GM19463 (cell line): Measurements from ENCODE around the gene RHOU.
"Not testable (repeated sequence)": the region's sequence is repeated elsewhere in the genome, so short reads cannot be mapped to it uniquely, and the experiment has no call there.

ENCODE experiments used
- ATAC-seq: cut with Tn5 transposase; IDR thresholded peaks from one replicate; pipeline ENCODE4 v1.9.1; 2021; ENCODE audit warnings: mild to moderate bottlenecking, moderate library complexity; ENCODE audit not compliant: unreplicated experiment

Gene RHOU

DNA sequence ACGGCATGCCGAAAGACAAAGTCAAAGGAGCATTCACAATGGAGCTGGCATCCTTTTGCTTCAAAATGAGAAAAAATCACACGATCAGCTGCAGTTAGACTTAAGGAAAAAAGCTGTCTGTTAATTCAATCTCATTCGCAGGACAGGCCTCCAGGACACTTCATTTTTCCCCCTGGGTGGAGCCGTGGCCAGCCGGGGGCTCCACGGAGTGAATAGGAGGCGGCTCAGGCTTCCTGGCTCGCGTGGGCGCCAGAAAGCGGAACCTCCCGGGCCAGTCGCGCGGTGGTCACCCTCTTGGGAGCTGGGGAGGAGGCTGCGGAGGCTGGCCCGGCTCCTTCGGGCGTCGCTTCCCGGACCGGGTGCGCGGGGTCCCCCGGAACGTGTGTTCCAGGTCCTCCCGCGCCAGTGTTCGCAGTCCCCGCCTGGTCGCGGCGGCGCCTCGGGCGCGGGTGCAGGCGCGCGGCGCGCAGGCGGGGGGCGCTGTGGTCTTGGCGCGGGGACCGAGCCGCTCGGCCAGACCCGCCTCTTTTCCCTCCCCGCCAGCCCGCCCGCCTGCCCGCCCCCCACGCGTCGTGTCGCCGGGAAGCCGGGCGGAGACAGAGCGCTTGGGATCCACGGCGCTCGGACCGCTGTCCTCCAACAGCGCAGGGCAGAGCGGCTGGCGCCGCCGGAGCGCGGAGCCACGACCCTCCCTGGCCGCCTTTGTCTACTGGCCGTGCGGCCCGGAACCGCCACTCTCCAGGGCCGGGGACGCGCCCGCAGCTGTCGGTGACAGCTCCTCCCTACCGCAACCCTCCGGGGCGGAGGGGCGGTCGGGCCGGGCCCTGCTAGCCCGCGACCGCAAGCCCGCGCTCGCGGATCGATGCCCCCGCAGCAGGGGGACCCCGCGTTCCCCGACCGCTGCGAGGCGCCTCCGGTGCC is at the start of gene RHOU:
Gene RHOU (plus strand): TSS at position 599 of the 921 bp plus-strand sequence. CDS start 264 bp downstream, at position 863.
- ATAC-seq, result peak; percentile 79

DNA sequence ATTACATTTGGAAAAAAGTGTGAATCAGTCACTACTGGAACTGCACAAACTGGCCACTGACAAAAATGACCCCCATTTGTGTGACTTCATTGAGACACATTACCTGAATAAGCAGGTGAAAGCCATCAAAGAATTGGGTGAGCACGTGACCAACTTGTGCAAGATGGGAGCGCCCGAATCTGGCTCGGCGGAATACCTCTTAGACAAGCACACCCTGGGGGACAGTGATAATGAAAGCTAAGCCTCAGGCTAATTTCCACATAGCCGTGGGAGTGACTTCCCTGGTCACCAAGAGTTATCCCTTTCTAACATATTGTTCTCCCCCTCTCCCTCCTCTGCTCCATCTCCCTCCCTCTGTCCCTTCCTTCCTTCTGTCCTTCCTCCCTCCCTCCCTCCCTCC is 47.7 kb upstream of the RHOU start:
- no peak for ATAC-seq

DNA sequence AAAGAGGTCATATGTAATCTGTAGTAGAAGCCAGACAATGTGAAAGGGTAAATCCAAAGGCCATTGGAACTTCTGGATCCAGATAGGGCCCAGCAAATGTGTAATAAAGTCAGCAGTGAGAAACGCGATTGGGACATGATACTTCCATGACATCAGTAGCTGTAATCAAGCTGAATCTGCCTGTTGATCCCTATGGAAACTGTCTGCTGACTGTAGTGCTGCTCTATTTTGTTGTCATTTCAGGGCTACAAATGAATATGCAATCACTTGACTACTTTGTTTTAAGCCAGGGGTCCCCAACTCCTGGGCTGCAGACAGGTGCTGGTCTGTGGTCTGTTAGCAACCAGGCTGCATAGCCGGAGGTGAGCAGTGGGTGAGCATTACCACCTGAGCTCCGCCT is 46.0 kb upstream of the RHOU start:
- no peak for ATAC-seq

DNA sequence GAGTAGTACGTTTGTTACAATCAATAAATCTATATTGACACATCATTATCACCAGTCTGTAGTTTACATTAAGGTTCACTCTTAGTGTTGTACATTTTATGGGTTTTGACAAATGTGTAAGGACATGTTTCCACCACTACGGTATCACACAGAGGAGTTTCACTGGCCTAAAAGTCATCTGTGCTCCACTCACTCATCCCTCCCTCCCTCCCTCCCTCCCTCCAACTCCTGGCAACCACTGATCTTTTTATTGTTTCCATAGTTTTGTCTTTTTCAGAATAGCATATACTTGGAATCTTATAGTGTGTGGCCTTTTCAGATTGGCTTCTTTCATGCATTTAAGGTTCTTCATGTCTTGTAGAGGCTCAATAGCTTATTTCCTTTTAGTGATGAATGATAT is 44.1 kb upstream of the RHOU start:
- ATAC-seq, result no peak

DNA sequence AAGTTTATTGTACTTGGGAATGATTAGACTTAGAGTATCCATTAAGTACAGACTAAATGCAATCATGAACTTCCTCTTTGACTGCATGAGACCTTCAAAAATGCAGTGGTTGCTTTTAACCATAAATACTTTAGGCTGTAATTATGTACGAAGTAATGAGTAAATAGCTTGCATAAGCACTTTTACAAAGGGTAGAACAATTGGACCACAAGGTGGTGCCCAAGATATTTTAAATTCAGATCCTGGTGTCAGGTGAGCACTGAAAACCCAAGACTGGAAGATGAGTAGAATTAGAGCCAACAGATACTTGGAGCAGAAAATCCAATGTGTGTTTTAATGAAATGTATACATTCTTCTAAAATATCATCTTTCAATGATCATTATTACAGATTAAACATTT is 43.4 kb upstream of the RHOU start:
- no peak for ATAC-seq

DNA sequence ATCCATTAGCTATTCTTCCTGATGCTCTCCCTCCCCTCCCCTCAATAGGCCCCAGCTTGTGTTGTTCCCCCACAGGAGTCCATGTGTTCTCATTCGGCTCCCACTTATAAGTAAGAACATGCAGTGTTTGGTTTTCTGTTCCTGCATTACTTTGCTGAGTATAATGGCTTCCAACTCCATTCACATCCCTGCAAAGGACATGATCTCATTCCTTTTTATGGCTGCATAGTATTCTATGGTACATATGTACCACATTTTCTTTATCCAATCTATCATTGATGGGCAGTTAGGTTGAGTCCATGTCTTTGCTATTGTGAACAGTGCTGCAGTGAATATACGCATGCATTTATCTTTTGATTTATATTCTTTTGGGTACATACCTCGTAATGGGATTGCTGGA is 40.8 kb upstream of the RHOU start:
- ATAC-seq, result not testable (repeated sequence)

DNA sequence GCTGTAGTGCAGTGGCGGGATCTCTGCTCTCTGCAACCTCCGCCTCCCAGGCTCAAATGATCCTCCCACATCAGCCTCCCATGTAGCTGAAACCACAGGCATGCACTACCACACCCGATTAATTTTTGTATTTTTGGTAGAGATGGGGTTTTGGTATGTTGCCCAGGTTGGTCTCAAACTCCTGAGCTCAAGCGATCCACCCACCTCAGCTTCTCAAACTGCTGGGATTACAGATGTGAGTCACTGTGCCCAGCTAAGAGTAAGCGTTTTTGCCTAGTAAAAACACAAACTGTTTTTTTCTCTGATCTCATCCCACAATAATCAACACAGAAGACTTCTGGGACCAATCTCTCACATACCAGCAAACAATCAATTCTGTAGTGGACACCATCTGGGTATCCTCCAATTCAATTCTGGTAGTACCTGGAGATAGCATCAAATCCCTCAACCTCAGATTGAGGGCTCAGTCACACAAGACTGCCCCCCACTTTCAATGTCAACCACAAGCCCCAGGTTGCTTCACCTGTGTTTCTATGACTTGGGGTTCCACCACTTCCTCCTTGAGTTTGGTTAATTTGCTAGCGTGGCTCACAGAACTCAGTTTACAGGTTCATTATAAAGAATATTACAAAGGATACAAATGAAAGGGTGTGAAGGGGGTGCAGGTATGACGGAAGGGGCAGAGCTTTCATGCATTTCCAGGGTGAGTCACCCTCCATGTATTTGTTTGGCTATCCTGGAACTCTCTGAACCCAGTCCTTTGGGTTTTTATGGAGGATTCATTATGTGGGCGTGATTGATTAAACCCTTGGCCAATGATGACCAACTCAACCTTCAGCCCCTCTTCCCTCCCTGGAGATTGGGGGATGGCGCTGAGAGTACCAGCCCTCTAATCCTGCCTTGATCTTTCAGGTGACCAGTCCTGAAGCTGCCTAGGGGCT is 40.0 kb upstream of the RHOU start:
- ATAC-seq, result no peak

DNA sequence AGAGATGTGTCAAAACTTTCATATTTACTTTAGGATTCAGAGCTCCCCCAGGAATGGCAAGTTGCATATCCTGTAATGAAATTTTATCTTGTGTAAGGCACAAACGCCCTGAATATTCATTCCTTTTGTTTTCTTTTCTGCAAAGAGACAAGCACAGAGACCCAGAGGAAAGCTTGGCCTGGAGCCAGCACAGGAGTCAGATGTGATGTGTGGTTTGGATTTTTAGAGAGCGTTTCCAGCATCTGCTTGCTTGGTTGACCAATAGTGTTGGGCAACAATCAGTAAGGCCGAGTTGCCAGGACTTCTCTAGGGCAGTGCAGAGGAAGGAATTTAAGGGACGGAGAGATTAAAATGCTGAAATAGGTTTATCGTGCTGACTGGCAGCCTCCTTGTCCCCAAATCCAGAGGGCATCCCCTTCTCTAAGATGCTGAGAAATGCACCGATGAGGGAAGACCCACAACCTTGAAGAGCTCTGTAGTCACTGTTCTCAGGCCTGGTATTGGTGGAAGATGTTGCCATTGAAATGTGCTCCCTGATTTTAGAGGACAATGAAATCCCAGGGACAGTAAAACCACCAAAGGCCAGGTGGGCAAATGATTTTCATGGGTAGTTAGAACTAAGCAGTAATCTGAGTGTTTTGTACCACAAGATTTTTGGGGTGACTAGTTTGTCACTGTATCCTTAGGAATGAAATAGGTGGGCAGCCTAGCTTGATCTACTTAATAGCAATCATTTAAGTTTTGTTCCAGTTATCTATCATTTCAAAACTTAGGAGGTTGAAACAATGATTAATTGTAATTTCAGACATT is 37.9 kb upstream of the RHOU start:
- ATAC-seq, result no peak

DNA sequence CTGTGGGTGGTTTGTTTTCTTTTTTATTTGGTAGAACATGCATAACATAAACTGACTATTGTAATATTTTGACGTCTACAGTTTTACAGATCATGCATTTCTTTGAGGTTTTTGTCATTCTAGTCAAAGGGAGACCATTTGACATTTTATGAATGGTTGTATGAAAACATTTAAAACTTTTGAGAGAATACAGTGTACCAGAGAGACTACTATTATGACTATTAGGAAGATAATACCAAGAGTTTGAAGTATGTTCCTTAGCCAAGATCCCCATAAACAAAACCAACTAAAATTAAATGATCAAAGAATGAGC is 37.3 kb upstream of the RHOU start:
- no peak for ATAC-seq

DNA sequence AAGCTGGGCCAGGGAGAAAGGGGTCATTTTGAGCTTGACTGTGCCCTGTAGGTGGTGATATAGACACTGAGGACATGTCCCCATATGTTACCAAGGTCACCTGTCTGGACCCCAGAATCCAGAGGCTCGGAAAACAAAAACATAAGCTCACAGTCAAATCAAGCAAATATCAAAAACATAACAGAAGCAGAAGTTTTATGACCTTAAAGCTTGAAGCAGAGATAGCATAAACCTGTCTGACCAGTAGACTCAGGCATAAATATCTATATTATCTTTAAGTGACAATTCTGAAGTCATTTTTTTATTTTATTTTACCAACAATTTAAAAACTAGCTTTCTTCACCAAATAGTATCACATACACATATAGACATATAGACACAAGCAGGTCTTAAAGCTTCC is 32.8 kb upstream of the RHOU start:
- ATAC-seq, result no peak

DNA sequence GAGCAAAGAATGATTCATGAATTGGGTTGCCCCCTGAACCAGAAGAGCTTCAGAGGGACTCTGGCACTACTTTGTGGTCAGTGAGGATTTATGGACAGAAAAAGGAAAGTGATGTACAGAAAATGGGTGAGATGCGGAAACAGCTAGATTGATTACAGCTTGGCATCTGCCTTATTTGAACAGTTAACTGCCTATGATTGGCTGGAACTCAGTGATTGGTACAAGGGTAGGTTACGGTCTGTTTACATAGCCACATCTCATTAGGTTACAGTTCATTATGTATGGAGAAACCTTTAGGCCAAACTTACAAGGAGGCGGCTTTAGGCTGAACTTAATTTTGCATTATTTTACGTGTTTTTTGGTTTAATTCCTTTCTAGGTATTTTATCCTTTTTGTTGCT is 29.0 kb upstream of the RHOU start:
- no peak for ATAC-seq

DNA sequence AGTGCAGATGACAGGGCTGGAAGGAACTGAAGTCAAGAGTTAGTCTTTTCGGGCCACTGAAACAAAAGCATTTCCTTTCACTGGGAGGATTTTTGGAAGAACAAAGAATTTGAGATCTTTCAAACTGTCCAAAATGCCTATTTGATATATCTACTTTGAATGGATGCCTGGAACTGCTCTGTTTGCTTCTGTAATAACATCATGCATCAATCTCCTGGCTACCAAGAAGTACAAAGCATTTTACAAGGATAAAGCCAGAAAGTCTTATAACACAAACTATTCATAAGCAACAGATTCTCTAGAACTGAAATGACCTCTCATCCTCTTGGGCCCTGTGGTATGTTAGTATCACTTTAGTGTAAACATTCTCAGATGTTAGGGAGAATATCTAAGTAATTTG is 18.2 kb upstream of the RHOU start:
- no peak for ATAC-seq

DNA sequence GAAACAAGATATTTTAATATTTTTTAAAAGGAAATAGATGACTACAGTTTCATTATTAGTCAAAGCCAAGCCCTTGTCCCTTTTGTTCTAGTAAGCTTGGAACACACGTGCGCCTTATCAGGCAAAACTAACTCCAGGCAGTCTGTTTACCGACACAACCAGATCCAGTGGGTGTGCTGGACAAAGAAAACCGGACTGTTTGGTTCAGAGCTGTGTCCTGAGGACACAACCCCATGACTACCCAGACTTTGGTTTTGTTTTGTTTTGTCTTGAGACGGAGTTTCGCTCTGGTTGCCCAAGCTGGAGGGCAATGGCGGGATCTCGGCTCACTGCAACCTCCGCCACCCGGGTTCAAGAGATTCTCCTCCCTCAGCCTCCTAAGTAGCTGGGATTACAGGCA is 13.9 kb upstream of the RHOU start:
- no peak for ATAC-seq

DNA sequence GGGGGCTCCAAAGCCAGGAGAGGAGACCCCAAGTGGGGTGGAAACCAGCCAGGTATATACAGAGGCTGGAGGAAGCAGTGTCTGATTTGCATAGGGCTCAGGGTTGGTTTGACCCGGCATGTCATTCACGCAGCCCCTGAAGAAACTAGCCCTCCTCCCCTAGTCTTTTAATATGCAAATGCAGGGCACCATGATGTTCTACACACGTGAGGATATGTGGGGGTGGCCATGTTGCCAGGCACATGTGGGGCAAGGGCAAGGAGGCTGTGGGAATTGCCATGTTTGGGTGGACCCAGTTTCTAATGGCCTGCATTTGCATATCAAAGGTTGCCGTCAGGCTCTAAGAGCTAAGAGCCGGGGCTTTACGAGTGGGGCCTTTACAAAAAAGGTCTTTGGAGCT is 12.0 kb upstream of the RHOU start:
- ATAC-seq, result no peak

DNA sequence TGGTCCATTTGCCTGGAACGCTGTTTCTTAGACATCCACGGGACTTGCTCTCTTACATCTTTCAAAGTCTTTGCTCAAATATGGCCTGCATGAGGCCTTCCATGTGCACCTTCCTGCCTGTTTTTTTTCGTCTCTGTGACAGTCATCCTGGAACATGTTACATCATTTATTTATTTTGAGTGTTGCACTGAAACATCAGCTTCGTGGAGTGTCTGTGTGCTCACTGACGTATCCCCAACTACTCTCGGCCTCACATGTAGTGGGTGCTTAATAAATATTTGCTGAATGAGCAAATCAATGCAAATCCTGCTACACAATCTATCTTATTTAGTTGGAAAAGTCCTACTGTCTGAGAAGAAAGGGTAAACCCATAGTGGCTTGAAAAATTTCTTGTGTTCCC is 11.4 kb upstream of the RHOU start:
- no peak for ATAC-seq

DNA sequence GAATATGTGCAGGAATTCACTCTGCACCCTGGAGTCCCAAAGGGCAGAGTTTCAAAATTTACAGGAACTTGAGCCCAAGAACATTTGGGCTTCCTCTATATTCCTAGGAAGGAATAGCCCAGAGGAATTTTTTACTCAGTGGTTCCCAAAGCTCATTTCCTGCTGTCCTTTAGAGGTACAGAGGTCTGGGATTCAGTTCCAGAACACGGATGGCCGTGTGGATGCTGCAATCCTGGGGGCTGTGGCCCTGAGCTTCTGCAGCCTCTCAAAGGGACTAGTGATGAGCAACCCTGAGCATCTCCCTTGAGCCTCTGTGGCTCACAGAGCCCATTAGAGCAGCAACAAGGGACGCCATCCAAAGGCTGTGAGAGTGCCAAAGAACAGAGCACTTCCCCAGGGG is 10.1 kb upstream of the RHOU start:
- no peak for ATAC-seq

DNA sequence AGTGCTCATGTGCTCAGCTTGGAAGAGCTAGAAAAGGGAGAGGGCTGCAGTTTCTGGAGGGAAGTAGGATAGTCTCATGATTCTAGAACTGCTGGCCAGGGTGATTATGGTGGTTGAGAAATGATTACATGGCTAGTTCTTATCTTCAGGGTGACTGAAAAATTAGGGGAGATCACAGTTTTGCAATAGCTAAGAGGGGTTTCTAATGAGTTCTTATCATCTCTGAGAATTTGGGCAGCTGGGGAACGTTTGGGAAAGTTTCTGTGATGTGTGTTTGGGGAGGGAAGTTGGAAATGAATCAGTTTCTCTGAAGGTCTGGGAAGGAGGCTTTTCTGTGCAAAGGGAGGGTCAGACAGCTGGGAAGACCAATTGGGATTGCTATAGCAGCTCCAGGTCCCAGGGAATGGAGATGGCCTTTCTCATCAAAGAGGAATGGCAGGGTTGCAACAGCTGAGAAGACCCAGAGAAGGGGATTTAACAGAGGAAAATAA is 7.6 kb upstream of the RHOU start:
- ATAC-seq, result no peak

DNA sequence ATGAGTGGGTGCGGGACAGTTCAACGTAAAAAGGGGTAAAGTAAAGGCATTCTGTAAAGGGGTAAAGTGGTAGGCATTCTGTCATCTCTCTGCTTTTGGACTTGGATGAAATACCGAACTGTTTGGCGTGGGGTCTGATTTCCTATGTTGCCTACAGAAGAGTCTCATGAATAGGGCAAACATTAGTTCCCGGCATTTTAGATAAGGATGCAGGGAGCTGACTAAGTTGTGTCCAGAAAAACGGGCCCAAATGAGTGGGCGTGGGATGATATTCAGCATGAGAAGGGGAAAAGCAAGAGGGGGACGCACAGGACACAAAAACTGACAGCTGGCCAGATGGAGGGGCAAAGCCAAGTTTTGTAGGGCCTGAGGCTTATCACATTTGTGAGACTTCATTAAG is 2.9 kb upstream of the RHOU start:
- no peak for ATAC-seq

DNA sequence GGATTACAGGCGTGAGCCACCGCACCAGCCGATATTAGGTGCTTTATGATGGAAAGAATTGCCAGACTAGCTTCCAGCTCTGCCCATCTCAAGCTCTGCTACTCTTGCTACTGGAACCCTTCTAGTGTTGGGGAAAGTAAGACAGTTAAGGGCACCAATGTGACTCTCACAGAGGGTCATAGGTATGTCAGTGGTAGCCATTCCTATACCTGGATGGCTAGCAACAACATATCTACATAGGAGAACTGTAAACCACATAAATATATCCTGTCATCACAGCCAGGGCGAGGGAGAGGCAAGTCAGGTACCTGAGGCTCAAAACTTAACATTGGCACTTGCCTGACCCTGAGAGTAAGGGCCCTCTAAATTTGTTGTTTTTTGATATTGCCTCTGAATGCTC is 1.7 kb upstream of the RHOU start:
- no peak for ATAC-seq

DNA sequence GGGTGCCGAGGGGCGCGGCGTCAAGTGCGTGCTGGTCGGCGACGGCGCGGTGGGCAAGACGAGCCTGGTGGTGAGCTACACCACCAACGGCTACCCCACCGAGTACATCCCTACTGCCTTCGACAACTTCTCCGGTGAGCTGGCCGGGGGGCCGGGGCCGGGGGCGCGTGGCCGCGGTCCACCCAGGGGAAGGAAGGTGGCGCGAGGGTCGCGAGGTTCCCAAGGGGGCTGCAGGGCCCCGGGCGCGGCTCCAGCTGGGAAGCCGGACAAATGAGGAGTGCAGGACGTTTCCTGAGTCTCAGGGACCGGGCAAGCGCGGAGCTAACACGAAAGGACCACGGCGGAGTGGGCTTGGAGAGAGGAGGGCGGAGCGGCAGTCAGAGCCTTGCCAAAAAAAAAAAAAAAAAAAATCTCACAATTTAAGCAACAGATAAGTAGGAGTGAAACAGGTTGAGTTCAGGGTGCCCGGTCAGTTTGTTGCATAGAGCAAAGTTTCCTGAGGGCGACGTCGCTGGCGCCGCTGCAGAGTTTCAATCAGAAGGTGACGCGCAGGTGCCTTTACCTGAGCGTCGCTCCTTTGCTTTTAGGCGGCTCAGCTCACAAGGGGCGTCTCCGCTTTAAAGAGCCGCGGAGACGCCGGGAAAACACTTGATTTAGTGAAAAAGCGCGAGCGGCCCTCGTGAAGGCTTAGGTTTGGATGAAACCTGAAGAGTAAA is 750 bp downstream of the RHOU start:
- peak; percentile 15 for ATAC-seq
